ENCODE measurements around the gene AGPAT4.

Gene AGPAT4

DNA sequence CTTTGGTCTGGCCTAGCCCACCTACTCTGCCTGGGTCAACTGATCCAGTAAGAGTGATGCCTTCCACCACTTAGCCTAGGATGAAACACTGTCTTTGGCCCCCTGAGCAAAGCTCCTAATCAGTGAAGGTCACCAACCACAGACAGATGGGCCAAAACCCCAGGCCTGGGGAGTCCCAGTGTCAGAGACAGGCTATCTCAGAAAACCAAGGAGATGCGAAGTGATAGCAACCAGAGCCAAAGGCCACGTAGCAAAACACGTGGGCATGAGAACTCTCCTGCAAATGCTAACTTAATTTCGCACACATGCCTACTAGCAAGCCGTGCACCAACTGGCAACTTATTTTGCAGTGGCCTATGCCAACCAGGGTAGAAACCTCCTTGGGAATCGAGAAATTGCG, 29.1 kb downstream of the AGPAT4 start:
- no peak overlapping the region for H3K4me3 ChIP-seq (ENCODE audit: low read depth, low read length)
- no peak for DNase-seq (ENCODE audit: low read depth)
- TF ChIP-seq, protein P1, sequence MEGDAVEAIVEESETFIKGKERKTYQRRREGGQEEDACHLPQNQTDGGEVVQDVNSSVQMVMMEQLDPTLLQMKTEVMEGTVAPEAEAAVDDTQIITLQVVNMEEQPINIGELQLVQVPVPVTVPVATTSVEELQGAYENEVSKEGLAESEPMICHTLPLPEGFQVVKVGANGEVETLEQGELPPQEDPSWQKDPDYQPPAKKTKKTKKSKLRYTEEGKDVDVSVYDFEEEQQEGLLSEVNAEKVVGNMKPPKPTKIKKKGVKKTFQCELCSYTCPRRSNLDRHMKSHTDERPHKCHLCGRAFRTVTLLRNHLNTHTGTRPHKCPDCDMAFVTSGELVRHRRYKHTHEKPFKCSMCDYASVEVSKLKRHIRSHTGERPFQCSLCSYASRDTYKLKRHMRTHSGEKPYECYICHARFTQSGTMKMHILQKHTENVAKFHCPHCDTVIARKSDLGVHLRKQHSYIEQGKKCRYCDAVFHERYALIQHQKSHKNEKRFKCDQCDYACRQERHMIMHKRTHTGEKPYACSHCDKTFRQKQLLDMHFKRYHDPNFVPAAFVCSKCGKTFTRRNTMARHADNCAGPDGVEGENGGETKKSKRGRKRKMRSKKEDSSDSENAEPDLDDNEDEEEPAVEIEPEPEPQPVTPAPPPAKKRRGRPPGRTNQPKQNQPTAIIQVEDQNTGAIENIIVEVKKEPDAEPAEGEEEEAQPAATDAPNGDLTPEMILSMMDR (IDR thresholded peaks at IDR 0.05; ENCODE audit: control insufficient read depth, extremely low read depth, insufficient read depth), result no peak

DNA sequence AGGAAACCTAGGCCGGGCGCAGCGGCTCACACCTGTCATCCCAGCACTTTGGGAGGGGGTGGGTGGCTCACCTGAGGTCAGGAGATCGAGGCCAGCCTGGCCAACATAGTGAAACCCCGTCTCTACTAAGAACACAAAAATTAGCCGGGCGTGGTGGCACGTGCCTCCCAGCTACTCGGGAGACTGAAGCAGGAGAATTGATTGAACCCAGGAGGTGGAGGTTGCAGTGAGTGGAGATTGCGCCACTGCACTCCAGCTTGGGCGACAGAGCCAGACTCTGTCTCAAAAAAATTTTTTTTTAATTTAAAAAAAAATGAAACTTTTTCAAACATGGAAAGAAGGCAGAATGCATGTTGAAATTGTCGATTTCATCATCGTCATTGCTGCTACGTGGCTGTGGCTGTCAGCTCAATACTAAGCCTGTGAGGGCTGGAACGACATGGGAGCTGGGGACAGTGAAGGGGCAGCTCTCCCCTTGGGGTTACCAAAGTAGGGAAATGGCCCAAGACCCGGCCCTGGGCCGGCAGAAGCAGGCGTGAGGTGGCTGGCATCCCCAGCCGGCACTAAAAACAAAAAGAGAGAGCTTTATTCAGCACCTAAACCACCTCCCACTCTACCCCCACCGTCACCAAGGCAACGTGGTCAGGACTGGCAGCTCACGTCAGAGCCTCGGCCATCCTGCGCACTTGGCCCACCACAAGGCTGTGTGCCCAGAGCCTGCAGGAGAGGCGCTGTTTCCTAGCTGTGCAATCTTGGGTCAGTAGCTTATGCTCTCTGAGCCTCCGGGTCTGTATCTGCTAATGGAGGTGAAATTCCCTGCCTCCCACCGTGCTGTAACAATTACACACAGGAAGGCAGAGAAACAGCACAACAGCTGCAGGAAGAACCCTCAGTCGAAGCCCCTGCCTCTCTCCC, 30.8 kb downstream of the AGPAT4 start:
- no peak for DNase-seq (ENCODE audit: low read depth)
- no peak overlapping the region for H3K4me3 ChIP-seq (ENCODE audit: low read depth, low read length)
- TF ChIP-seq, protein P1 (IDR thresholded peaks at IDR 0.05; ENCODE audit: control insufficient read depth, extremely low read depth, insufficient read depth), result no peak

DNA sequence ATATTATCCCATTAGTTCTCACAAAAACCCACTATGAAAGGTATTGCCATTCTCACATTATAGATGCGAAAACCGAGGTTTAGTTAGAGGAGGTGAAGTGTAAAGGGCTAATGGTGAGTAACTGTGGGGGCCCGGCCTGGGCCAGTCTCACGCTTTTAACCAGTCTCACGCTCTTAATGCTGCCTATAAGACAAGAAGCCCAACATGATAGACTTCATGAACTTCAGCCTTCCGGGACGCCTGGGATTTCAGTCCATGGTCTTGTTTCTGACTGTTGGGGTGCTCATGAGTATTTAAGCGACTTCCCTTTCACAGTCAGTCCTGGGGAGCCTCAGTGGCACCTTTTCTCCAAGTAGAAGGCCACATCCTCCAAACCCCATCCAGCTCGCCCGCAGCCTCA, 31.7 kb downstream of the AGPAT4 start:
- DNase-seq (ENCODE audit: low read depth), result no peak
- TF ChIP-seq, protein P1 (IDR thresholded peaks at IDR 0.05; ENCODE audit: control insufficient read depth, extremely low read depth, insufficient read depth), result no peak
- no peak overlapping the region for H3K4me3 ChIP-seq (ENCODE audit: low read depth, low read length)

DNA sequence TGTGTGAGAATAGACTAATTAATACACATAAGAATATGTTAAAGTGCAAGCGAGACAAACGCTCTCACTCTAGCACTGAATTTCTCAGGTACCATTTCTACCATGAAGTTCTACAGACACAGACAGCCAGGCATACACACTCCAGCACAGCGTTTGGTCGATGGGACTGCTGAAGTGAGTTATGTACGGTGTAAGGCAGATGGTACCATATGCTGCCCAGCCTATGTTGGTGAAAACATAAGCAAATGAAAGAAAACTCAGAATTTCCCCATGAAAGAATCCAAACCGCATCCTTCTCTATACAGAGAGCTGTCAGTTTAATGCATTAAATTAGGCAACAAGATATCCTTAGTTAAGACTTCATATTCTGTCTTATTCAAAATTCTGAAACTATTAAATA, 34.9 kb downstream of the AGPAT4 start:
- H3K4me3 ChIP-seq (ENCODE audit: low read depth, low read length), result no peak overlapping the region
- TF ChIP-seq, protein P1 (IDR thresholded peaks at IDR 0.05; ENCODE audit: control insufficient read depth, extremely low read depth, insufficient read depth), result no peak

DNA sequence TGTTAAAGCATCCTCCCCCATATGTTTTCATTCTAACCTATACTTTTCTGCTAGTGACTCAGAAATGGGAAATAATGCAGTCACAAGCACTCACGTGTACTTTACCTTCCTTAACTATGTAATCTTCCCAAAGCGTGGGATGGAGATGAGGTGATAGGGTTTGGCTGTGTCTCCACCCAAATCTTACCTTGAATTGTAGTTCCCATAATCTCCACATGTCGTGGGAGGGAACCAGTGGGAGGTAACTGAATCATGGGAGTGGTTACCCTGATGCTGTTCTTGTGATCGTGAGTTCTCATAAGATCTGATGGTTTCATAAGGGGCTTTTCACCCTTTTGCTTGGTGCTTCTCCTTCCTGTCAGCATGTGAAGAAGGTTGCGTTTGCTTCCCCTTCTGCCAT, 35.4 kb downstream of the AGPAT4 start:
- H3K4me3 ChIP-seq (ENCODE audit: low read depth, low read length), result no peak overlapping the region
- TF ChIP-seq, protein P1 (IDR thresholded peaks at IDR 0.05; ENCODE audit: control insufficient read depth, extremely low read depth, insufficient read depth), result no peak
- no peak for DNase-seq (ENCODE audit: low read depth)

More for the DNA sequence above, 34.9 kb downstream of the AGPAT4 start:
- DNase-seq (ENCODE audit: low read depth), result no peak

DNA sequence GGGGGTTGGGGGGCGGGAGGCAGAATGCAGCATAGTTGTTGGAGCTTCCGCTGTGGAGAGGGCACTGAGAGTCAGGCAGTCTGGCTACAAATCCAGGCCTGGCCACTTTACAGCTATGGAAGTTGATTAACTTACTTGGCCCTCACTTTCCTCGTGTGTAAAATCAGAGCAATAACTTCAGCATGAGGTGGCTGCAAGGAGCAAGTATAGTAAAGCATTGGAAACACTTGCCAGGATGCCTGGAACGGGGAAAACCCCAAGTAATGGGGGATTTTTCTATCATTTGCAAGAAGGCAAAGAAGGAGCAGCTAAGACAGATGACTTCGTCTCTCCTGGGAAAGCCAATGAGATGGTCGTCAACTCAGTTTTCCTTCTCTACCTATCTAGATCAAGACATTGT, 35.8 kb downstream of the AGPAT4 start:
- DNase-seq (ENCODE audit: low read depth), result no peak
- TF ChIP-seq, protein P1 (IDR thresholded peaks at IDR 0.05; ENCODE audit: control insufficient read depth, extremely low read depth, insufficient read depth), result no peak
- no peak overlapping the region for H3K4me3 ChIP-seq (ENCODE audit: low read depth, low read length)
